Breast epithelium (tissue), 4 donors: Measurements from ENCODE around the gene HOATZ. TPM values are rescaled to one million over a fixed set of nuclear protein-coding genes. Genes with fewer than 3 reads are reported as not detected.

ENCODE experiments used
- DNase-seq, 2 donors: peaks; one replicate each; pipeline ENCODE4 v3.0.0-alpha.2; 2019; ENCODE audit warnings: low spot score in 2 of 2
- H3K27ac ChIP-seq, 2 donors: fragments of 200-600 bp; sonication (generic) in 1 of 2; one replicate each; pipeline ENCODE4 v1.5.1; 2016 to 2019; ENCODE audit warnings: mild to moderate bottlenecking in 1 of 2
- H3K27me3 ChIP-seq, 2 donors: fragments of 200-600 bp; sonication (generic) in 1 of 2; one replicate each; pipeline versions ENCODE4 v1.5.1 to v1.6.0; 2017 to 2019; ENCODE audit warnings: control low read depth in 1 of 2, mild to moderate bottlenecking in 1 of 2
- H3K36me3 ChIP-seq: fragments of 200-600 bp; one replicate; pipeline ENCODE4 v1.5.1; 2019
- H3K4me1 ChIP-seq, 2 donors: fragments of 200-600 bp; sonication (generic); one replicate each; pipeline ENCODE4 v1.5.1; 2016 to 2019; ENCODE audit warnings: control low read depth in 1 of 2
- H3K4me3 ChIP-seq, 3 donors: fragments of 200-600 bp; sonication (generic); 1 replicate in 2 of 3; 2 replicates in 1 of 3; pipeline ENCODE4 v1.5.1; 2016 to 2019; ENCODE audit warnings: mild to moderate bottlenecking in 3 of 3, moderate library complexity in 2 of 3
- H3K9me3 ChIP-seq, 2 donors: fragments of 200-600 bp; sonication (generic) in 1 of 2; one replicate each; pipeline ENCODE4 v1.5.1; 2016 to 2019; ENCODE audit warnings: control low read depth in 1 of 2
- CTCF ChIP-seq, 3 donors: fragments of 450-650 bp; IDR thresholded peaks; one replicate each; pipeline ENCODE4 v1.5.1; 2016 to 2017; ENCODE audit warnings: antibody characterized with exemption in 3 of 3, mild to moderate bottlenecking in 3 of 3, moderate library complexity in 3 of 3
- POLR2A ChIP-seq: fragments of 450-650 bp; IDR thresholded peaks from one replicate; pipeline ENCODE4 v1.6.1; 2016; ENCODE audit warnings: antibody characterized with exemption, mild to moderate bottlenecking, moderate library complexity
- POLR2AphosphoS5 ChIP-seq, 3 donors: sonication (generic); formaldehyde crosslinking; IDR thresholded peaks; one replicate each; pipeline ENCODE4 v1.6.1; 2017; ENCODE audit warnings: antibody characterized with exemption in 3 of 3
- intact Hi-C: fragments of 100-400 bp; cut with DNase I; formaldehyde crosslinking; loops from one replicate; pipeline ENCODE4 v1.15.1; 2023; ENCODE audit warnings: low total_unique reads
- total RNA-seq, 3 donors: library from RNA; depleted of rRNA; stranded (reverse); fragments of >200 nt; gene quantifications; one replicate each; pipeline ENCODE4 v1.1.0, GENCODE V29; 2016

Gene HOATZ
- total RNA-seq, 3 donors from 2014 or later, result not detected

GRCh38 chr11:111502611-111503010 lies 12.0 kb upstream of the HOATZ start:
- Histone ChIP-seq H3K27ac (no peak overlapping the region), H3K4me1 (no peaks in the 10 kb centered on the region), H3K36me3 (no peaks in the 10 kb centered on the region), H3K4me3 (no peak overlapping the region), H3K9me3 (no peaks in the 10 kb centered on the region), H3K27me3 (no peaks in the 10 kb centered on the region)
- TF ChIP-seq POLR2A, result no peak
- TF ChIP-seq POLR2AphosphoS5 (IDR thresholded peaks at IDR 0.05), result no peak
- TF ChIP-seq CTCF (IDR thresholded peaks at IDR 0.05), result no peak
- intact Hi-C loops, result no loop called here
- no peak for DNase-seq

DNA sequence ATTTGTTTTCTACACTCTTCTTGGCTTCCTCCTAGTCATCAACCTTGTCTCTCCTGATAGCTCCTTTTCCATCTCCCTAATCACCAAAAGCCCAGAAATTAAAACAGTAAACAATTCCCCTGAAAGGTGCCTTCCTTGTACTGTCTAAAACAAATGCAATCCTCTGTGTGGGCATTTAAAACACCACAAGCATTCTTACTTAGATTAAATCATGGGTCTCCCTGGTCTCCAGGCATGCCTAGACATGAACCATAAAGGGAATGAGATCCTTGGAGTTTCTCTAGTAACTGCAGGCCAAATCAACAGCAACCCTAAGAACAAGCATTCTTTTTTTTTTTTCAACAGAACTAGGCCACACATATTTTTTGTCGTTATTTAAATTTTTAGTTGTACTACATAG lies 4.3 kb upstream of the HOATZ start:
- H3K4me3 ChIP-seq, result no peak overlapping the region
- peak overlapping the region; percentile 40 to 60 for H3K27ac ChIP-seq
- H3K4me1 ChIP-seq, result peaks cover 0 to 7% of the 10 kb centered on the region in 2 donors
- no peaks in the 10 kb centered on the region for H3K36me3 ChIP-seq
- DNase-seq, result peak in 1 of 2 donors; percentile 35
- H3K9me3 ChIP-seq, result no peaks in the 10 kb centered on the region
- H3K27me3 ChIP-seq, result peaks cover 0 to 18% of the 10 kb centered on the region in 2 donors
- TF ChIP-seq POLR2AphosphoS5 (IDR thresholded peaks at IDR 0.05) (no peak), CTCF (IDR thresholded peaks at IDR 0.05) (no peak)
- intact Hi-C loops, result no loop called here

- Histone ChIP-seq H3K36me3 (no peaks in the 10 kb centered on the region), H3K27me3 (peaks cover 0 to 18% of the 10 kb centered on the region in 2 donors), H3K4me3 (peak within 1 kb of the TSS; percentile 47 to 77 (median 53)), H3K9me3 (no peaks in the 10 kb centered on the region), H3K27ac (peak within 1 kb of the TSS in 1 of 2 donors; percentile 20), H3K4me1 (peaks cover 0 to 7% of the 10 kb centered on the region in 2 donors)
- intact Hi-C loops, result no loop called here
- TF ChIP-seq CTCF (IDR thresholded peaks at IDR 0.05) (no peak), POLR2AphosphoS5 (IDR thresholded peaks at IDR 0.05) (no peak), POLR2A (no peak)
- DNase-seq, result no peak
Observed at GRCh38 chr11:111512296-111513239, 2.0 kb upstream of the HOATZ start, which contains the start of gene BTG4. TSS of gene BTG4 (minus strand) at chr11:111512386. CDS start at chr11:111498776, 13,610 bp downstream.

GRCh38 chr11:111513240-111513605 lies 1.4 kb upstream of the HOATZ start:
- Histone ChIP-seq H3K4me1 (peaks cover 0 to 7% of the 10 kb centered on the region in 2 donors), H3K9me3 (no peaks in the 10 kb centered on the region), H3K27ac (no peak overlapping the region), H3K27me3 (peaks cover 0 to 18% of the 10 kb centered on the region in 2 donors), H3K36me3 (no peaks in the 10 kb centered on the region), H3K4me3 (peak overlapping the region in 2 of 3 donors; percentile 53 to 77)
- intact Hi-C loops, result no loop called here
- no peak for DNase-seq
- TF ChIP-seq CTCF (IDR thresholded peaks at IDR 0.05) (no peak), POLR2AphosphoS5 (IDR thresholded peaks at IDR 0.05) (no peak), POLR2A (no peak)

DNA sequence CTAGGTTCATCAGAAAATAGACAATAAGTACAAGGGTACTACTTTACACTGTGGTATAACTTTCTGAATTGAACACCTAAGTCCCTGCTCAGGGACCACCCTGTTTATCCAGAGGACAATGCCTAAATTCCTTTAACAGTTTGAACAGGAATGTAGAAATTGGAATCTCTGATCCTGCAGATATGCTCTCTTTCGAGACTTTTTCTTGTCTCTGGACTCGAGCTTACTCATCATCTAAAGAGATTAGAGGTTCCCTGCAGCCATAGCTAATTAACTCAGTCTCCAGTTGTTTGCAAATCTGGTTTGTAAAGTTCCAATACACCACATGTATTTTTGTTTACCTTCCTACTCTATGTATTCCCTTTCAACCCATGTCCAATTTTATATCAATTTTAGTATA lies 1.0 kb downstream of the HOATZ start:
- DNase-seq, result no peak
- peaks cover 0 to 7% of the 10 kb centered on the region in 2 donors for H3K4me1 ChIP-seq

More for the DNA sequence above, 1.0 kb downstream of the HOATZ start:
- Histone ChIP-seq H3K27me3 (peaks cover 0 to 18% of the 10 kb centered on the region in 2 donors), H3K4me3 (no peak overlapping the region), H3K36me3 (no peaks in the 10 kb centered on the region), H3K9me3 (no peaks in the 10 kb centered on the region), H3K27ac (no peak overlapping the region)
- TF ChIP-seq POLR2A (no peak), POLR2AphosphoS5 (IDR thresholded peaks at IDR 0.05) (no peak)
- intact Hi-C loops, result no loop called here
